ENCODE data around the gene HS3ST4.

Gene HS3ST4

DNA sequence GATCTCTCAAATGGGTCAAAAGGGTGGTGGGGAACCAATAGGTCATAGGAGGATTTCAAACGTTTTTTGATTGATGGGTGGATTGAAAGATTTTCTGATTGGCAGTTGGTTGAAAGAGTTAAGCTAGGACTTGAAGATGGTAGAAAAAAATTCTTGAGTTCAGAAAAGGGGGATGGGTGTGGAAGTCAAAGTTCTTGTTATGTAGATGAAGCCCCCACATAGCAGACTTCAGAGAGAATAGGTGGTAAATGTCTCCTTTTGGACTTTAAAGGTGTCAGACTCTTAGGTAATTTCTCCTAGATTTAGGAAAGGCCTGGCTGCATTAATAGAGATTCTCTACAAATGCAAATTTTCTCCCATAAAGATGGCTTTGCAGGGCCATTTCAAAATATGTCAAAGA is 163.3 kb downstream of the HS3ST4 start:
- H3K4me1 ChIP-seq = no peaks in the 10 kb centered on the region
- H3K27ac ChIP-seq = no peak overlapping the region
- H3K4me3 ChIP-seq (ENCODE audit: low read depth, low read length) = no peak overlapping the region
- H3K79me2 ChIP-seq = peaks cover 4% of the 10 kb centered on the region
- no peaks in the 10 kb centered on the region for H3K36me3 ChIP-seq (ENCODE audit: control insufficient read depth, insufficient read depth, low read length)
- no peaks in the 10 kb centered on the region for H3K27me3 ChIP-seq (ENCODE audit: control insufficient read depth, insufficient read depth, low read length)
- no peak for TF ChIP-seq CTCF (IDR thresholded peaks at IDR 0.05)
- no peaks in the 10 kb centered on the region for H3K9me3 ChIP-seq (ENCODE audit: control insufficient read depth, low read length)
- H3K9ac ChIP-seq = no peak overlapping the region
- H2AFZ ChIP-seq = no peak overlapping the region
- H3K4me2 ChIP-seq (ENCODE audit: low read length) = no peak overlapping the region

DNA sequence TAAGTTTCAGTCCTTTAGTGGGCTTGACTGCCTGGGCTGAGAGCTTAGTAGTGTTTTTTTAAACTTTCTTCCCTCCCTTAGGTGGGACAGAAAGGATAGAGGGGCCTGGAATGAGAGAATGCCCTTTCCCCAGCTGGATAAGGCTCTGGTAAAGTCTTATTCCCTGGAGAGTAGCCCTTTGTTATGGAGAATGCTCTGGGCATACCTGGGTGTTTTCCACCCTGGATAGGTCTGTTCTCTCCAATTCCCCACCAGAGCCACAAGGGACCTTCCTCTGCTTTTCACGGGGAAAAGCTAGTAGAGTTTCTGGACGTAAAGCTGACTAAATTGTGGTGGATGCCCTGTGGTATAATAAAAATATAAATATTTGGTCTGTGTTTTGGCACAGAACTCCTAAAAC is 164.1 kb downstream of the HS3ST4 start:
- Histone ChIP-seq H3K9me3 (ENCODE audit: control insufficient read depth, low read length) (no peaks in the 10 kb centered on the region), H2AFZ (no peak overlapping the region), H3K4me1 (no peaks in the 10 kb centered on the region), H3K9ac (no peak overlapping the region), H3K27me3 (ENCODE audit: control insufficient read depth, insufficient read depth, low read length) (no peaks in the 10 kb centered on the region), H3K36me3 (ENCODE audit: control insufficient read depth, insufficient read depth, low read length) (no peaks in the 10 kb centered on the region), H3K4me3 (ENCODE audit: low read depth, low read length) (no peak overlapping the region), H3K27ac (no peak overlapping the region), H3K4me2 (ENCODE audit: low read length) (no peak overlapping the region), H3K79me2 (peaks cover 9% of the 10 kb centered on the region)
- no peak for TF ChIP-seq CTCF (IDR thresholded peaks at IDR 0.05)

- Histone ChIP-seq H3K4me3 (ENCODE audit: low read depth, low read length) (no peak overlapping the region), H3K27ac (no peak overlapping the region), H3K9me3 (ENCODE audit: control insufficient read depth, low read length) (no peaks in the 10 kb centered on the region), H3K79me2 (peaks cover 14% of the 10 kb centered on the region), H3K4me2 (ENCODE audit: low read length) (no peak overlapping the region), H2AFZ (no peak overlapping the region), H3K9ac (no peak overlapping the region), H3K36me3 (ENCODE audit: control insufficient read depth, insufficient read depth, low read length) (no peaks in the 10 kb centered on the region), H3K27me3 (ENCODE audit: control insufficient read depth, insufficient read depth, low read length) (no peaks in the 10 kb centered on the region), H3K4me1 (no peaks in the 10 kb centered on the region)
- no peak for TF ChIP-seq CTCF (IDR thresholded peaks at IDR 0.05)
Measured at GRCh38 chr16:25859645-25860044, 167.9 kb downstream of the HS3ST4 start.

DNA sequence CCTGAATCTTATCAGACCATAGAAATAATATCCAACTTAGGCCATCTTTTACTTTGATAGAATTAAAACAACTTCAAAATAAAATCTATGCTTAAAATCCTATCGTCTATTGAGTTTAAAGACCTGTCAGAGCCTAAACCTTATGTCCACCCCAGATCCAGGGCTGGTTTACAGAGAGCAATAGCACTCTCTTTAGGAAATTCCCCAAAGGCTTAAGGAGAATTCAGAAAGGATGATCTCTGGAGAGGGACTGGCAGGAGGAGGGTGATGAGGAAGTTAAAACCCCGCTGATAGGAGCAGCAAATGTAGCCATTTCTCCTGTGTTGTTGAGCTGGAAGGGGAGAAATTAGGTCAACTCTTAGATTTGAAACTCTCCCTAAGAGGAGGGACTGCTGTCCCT is 175.3 kb downstream of the HS3ST4 start:
- no peaks in the 10 kb centered on the region for H3K36me3 ChIP-seq (ENCODE audit: control insufficient read depth, insufficient read depth, low read length)
- no peak overlapping the region for H3K27ac ChIP-seq
- no peak overlapping the region for H2AFZ ChIP-seq
- H3K4me3 ChIP-seq (ENCODE audit: low read depth, low read length) = no peak overlapping the region
- H3K27me3 ChIP-seq (ENCODE audit: control insufficient read depth, insufficient read depth, low read length) = no peaks in the 10 kb centered on the region
- H3K9ac ChIP-seq = no peak overlapping the region
- no peak overlapping the region for H3K4me2 ChIP-seq (ENCODE audit: low read length)
- no peak for TF ChIP-seq CTCF (IDR thresholded peaks at IDR 0.05)
- no peaks in the 10 kb centered on the region for H3K9me3 ChIP-seq (ENCODE audit: control insufficient read depth, low read length)
- H3K4me1 ChIP-seq = no peaks in the 10 kb centered on the region
- peaks cover 16% of the 10 kb centered on the region for H3K79me2 ChIP-seq

DNA sequence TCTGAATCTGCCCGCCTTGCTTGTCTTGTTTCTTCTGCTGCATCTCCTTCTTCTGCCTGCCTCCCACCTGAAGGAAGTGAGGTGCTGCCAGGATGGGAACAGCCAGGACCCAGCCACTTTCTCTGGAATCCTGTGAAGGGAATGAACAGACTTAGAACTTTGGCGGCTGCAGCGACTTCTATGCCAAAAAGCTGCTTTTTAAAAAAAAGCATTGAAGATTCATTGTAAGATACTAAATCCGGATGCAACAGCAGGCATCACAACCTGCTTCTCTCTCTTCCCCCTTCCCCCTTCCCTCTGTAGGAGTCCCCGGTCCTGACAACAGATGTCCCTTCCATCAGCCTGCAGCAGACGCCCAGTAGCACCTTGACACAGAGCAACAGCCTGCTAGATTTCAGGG is 176.3 kb downstream of the HS3ST4 start:
- Histone ChIP-seq H2AFZ (no peak overlapping the region), H3K4me1 (no peaks in the 10 kb centered on the region), H3K9ac (no peak overlapping the region), H3K27ac (no peak overlapping the region), H3K79me2 (peaks cover 13% of the 10 kb centered on the region), H3K27me3 (ENCODE audit: control insufficient read depth, insufficient read depth, low read length) (no peaks in the 10 kb centered on the region), H3K36me3 (ENCODE audit: control insufficient read depth, insufficient read depth, low read length) (no peaks in the 10 kb centered on the region), H3K4me2 (ENCODE audit: low read length) (no peak overlapping the region), H3K9me3 (ENCODE audit: control insufficient read depth, low read length) (no peaks in the 10 kb centered on the region), H3K4me3 (ENCODE audit: low read depth, low read length) (no peak overlapping the region)
- no peak for TF ChIP-seq CTCF (IDR thresholded peaks at IDR 0.05)
